Uterus (tissue), 4 donors: ENCODE data around the gene ARMH3. TPM values are rescaled to one million over a fixed set of nuclear protein-coding genes. Genes with fewer than 3 reads are reported as not detected.

Experiments
- DNase-seq, 2 donors: peaks; one replicate each; pipeline ENCODE4 v3.0.0-alpha.2; 2019 to 2020
- H3K27ac ChIP-seq, 2 donors: fragments of 200-600 bp; sonication (generic); 1 replicate in 1 of 2; 2 replicates in 1 of 2; pipeline ENCODE4 v1.5.1; 2016 to 2018
- H3K27me3 ChIP-seq, 2 donors: fragments of 200-600 bp; sonication (generic); one replicate each; pipeline ENCODE4 v1.5.1; 2018 to 2019; ENCODE audit warnings: control low read depth in 1 of 2
- H3K36me3 ChIP-seq, 2 donors: fragments of 200-600 bp; sonication (generic); one replicate each; pipeline ENCODE4 v1.5.1; 2019; ENCODE audit warnings: control low read depth in 1 of 2
- H3K4me1 ChIP-seq, 2 donors: fragments of 200-600 bp; sonication (generic); one replicate each; pipeline ENCODE4 v1.5.1; 2018 to 2019; ENCODE audit warnings: control low read depth in 1 of 2
- H3K4me3 ChIP-seq, 2 donors: fragments of 200-600 bp; sonication (generic); 1 replicate in 1 of 2; 2 replicates in 1 of 2; pipeline ENCODE4 v1.5.1; 2018 to 2019; ENCODE audit warnings: mild to moderate bottlenecking in 1 of 2
- H3K9me3 ChIP-seq, 2 donors: fragments of 200-600 bp; sonication (generic); one replicate each; pipeline ENCODE4 v1.5.1; 2019; ENCODE audit warnings: control low read depth in 1 of 2
- POLR2A ChIP-seq, 2 donors: fragments of 450-650 bp; IDR thresholded peaks; one replicate each; pipeline ENCODE4 v1.6.1; 2016; ENCODE audit warnings: antibody characterized with exemption in 2 of 2, mild to moderate bottlenecking in 1 of 2, moderate library complexity in 1 of 2
- intact Hi-C: fragments of 100-400 bp; cut with DNase I; formaldehyde crosslinking; loops from one replicate; pipeline ENCODE4 v1.15.1; 2023; ENCODE audit warnings: low total_unique reads
- total RNA-seq, 4 donors: library from RNA; depleted of rRNA in 3 of 4; stranded (reverse); fragments of >200 nt in 3 of 4; gene quantifications; one replicate each; pipeline versions ENCODE4 v1.1.0 to v1.2.4, GENCODE V29; 2014 to 2023
- TF ChIP-seq, protein P1 (sequence below), 4 experiments: fragments of 200-600 bp in 2 of 4; fragments of 450-650 bp in 2 of 4; sonication (generic) in 2 of 4; IDR thresholded peaks; one replicate each; pipeline ENCODE4 v1.5.1; 2016 to 2019; ENCODE audit warnings: antibody characterized with exemption in 4 of 4, mild to moderate bottlenecking in 2 of 4, moderate library complexity in 1 of 4
- donor health status: DM: yes; HTN: yes; CAD: no.

Gene ARMH3
- total RNA-seq, 4 donors from 2014 or later = 10.6 to 29.8 (median 20.9) TPM

DNA sequence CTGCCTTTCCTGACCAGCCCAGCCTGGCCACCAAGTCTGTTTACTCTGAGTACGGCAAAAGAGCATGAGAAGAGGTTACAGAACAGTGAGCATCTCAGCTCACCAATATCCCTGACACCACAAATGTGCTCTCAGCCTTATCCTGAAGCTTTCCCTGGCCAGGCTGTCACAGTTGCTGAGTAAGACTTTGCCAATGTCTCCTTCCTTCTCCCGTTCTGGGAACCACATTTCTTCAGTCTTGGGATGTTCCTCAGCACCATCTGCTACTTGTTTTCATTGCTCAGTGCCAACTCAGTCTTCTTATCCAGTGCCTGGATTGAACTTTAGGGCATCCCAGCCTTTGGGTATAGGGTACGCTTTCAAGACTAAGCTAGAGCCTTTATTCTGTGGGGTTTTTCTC, 205.2 kb downstream of the ARMH3 start:
- Histone ChIP-seq H3K4me3 (no peak overlapping the region), H3K27me3 (no peaks in the 10 kb centered on the region), H3K36me3 (no peaks in the 10 kb centered on the region), H3K9me3 (no peaks in the 10 kb centered on the region), H3K27ac (no peak overlapping the region), H3K4me1 (no peaks in the 10 kb centered on the region)
- intact Hi-C loops = no loop called here
- TF ChIP-seq, protein P1, sequence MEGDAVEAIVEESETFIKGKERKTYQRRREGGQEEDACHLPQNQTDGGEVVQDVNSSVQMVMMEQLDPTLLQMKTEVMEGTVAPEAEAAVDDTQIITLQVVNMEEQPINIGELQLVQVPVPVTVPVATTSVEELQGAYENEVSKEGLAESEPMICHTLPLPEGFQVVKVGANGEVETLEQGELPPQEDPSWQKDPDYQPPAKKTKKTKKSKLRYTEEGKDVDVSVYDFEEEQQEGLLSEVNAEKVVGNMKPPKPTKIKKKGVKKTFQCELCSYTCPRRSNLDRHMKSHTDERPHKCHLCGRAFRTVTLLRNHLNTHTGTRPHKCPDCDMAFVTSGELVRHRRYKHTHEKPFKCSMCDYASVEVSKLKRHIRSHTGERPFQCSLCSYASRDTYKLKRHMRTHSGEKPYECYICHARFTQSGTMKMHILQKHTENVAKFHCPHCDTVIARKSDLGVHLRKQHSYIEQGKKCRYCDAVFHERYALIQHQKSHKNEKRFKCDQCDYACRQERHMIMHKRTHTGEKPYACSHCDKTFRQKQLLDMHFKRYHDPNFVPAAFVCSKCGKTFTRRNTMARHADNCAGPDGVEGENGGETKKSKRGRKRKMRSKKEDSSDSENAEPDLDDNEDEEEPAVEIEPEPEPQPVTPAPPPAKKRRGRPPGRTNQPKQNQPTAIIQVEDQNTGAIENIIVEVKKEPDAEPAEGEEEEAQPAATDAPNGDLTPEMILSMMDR (IDR thresholded peaks at IDR 0.05) = no peak
- no peak for TF ChIP-seq POLR2A (IDR thresholded peaks at IDR 0.05)
- no peak for DNase-seq

DNA sequence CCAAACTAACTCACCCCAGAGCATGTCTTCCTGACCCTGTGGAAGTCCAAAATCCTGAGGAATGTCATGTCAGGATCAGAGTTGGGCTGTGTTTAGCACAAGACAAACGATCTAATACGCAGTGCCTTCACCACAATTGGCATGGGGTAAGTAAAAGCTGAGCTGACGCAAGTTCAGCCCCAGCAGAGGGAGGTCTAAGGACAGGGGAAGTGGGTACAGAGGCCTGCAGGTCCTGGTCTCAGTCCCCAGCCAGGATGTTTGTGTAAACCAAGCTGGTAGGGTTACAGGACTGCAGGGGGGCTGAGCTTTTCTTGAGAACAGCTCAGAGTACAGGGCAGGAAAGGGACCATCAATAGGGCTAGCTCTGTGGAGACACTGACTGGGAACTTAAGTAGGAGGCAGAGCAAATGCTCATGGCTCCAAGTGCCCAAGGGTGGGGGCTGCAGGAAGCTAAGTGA, 207.1 kb downstream of the ARMH3 start:
- H3K4me3 ChIP-seq = no peak overlapping the region
- no peaks in the 10 kb centered on the region for H3K36me3 ChIP-seq
- intact Hi-C loops = no loop called here
- TF ChIP-seq, protein P1 (IDR thresholded peaks at IDR 0.05) = no peak
- TF ChIP-seq POLR2A (IDR thresholded peaks at IDR 0.05) = no peak
- no peak for DNase-seq
- H3K27me3 ChIP-seq = no peaks in the 10 kb centered on the region
- no peak overlapping the region for H3K27ac ChIP-seq
- H3K4me1 ChIP-seq = no peaks in the 10 kb centered on the region
- no peaks in the 10 kb centered on the region for H3K9me3 ChIP-seq

DNA sequence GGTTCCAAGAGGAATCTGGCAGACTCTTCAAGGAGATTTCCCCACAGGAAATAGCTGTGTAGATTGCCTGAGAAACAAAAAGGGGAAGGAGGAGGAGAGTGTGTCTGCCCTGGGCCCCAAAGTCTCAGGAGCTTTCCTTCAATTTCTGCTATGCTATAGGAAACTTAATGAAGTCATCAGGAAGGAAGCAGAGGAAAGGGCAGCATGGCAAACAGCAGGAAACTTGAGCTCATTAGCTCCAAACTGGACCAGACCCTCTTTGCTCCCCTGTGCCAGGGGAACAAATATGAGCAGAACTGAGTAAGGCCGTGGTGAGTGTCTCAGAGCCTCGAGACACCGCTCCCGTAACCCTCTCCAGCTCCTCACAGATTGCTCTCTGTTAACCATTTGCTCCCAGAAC, 207.6 kb downstream of the ARMH3 start:
- DNase-seq = no peak
- no peak for TF ChIP-seq POLR2A (IDR thresholded peaks at IDR 0.05)
- TF ChIP-seq, protein P1 (IDR thresholded peaks at IDR 0.05) = no peak
- H3K27ac ChIP-seq = no peak overlapping the region
- H3K4me3 ChIP-seq = no peak overlapping the region
- intact Hi-C loops = no loop called here
- no peaks in the 10 kb centered on the region for H3K36me3 ChIP-seq
- H3K9me3 ChIP-seq = no peaks in the 10 kb centered on the region
- H3K4me1 ChIP-seq = no peaks in the 10 kb centered on the region
- H3K27me3 ChIP-seq = no peaks in the 10 kb centered on the region

DNA sequence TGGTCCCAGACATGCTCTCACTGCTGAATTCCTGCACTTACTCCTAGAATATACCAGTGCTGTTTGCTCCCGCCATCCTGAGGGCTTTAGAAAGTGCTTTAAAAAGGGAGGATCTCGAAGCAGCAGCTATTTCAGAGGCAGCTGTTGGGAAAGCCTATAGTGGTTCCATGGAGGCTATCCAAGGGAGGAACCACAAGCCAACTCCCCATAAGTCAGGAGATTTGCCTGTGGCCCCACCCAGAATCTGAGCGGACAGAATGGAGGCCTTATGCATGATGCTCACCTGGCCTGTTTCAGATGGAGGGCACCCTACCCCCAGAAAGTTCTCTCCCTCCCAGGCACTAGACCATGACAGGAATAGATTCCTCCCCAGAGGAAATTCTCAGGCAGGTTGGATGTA, 210.1 kb downstream of the ARMH3 start:
- H3K4me3 ChIP-seq = no peak overlapping the region
- no peaks in the 10 kb centered on the region for H3K9me3 ChIP-seq
- no peak for TF ChIP-seq POLR2A (IDR thresholded peaks at IDR 0.05)
- TF ChIP-seq, protein P1 (IDR thresholded peaks at IDR 0.05) = no peak
- peaks cover 0 to 5% of the 10 kb centered on the region in 2 donors for H3K4me1 ChIP-seq
- no peaks in the 10 kb centered on the region for H3K27me3 ChIP-seq
- H3K36me3 ChIP-seq = no peaks in the 10 kb centered on the region
- no peak overlapping the region for H3K27ac ChIP-seq
- intact Hi-C loops = no loop called here
- DNase-seq = no peak

DNA sequence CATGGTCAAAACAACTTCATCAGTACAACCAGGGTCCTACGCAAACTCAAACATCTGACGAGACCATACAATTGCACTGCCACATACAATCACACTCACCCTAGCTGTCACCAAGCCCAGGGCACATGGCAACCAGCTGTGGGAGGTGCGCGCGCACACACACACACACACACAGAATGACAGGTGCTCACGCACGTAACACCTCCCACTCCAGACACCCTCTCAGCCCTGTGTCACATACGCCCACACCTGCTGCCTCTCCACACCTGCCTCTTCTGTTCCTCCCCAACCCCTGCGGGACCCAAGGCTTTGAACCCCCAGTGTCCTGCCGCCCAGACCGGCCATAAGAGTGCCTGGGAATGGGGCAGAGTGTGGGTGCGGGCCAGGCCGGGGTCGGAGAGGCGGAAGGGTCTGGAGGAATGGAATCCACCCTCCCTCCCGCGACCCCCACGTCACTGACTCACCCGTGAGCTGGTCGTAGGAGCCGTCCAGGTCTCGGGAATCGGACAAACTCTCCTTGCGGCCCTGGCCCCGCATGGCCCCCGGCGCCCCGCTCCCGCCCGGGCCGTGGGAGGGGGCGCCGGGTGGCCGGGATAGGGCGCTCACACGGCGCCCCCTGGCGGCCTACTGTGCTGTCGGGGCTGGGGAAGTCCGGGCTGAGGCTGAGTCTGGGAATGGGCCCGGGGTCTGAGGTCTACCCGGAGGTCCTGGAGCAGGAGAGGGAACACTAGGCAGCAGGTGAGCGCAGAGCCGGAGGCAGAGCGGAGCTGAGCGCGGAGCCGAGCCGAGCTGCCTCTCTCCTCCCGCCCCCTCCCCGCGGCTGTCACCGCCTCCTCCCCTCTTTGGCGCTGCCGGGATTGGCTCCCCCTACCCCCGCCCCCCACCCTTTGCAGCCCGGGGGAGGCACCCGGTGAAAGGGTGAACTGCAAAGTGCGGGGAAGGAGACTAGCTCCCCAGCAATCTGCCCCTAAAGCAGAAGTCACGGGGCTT, 212.6 kb downstream of the ARMH3 start, which contains the start of gene KCNIP2:
Gene KCNIP2 (minus strand): TSS at position 769 of the 990 bp plus-strand sequence. CDS start 232 bp downstream, at position 537.
- Histone ChIP-seq H3K27ac (no peak within 1 kb of the TSS), H3K4me3 (no peak within 1 kb of the TSS), H3K36me3 (no peaks in the 10 kb centered on the region), H3K27me3 (no peaks in the 10 kb centered on the region), H3K4me1 (peaks cover 0 to 6% of the 10 kb centered on the region in 2 donors), H3K9me3 (no peaks in the 10 kb centered on the region)
- DNase-seq = no peak
- intact Hi-C loops = no loop called here
- TF ChIP-seq POLR2A (IDR thresholded peaks at IDR 0.05) = no peak
- TF ChIP-seq, protein P1 (IDR thresholded peaks at IDR 0.05) = no peak
